ENCODE results near the gene SLC38A9.

SLC38A9 gene

DNA sequence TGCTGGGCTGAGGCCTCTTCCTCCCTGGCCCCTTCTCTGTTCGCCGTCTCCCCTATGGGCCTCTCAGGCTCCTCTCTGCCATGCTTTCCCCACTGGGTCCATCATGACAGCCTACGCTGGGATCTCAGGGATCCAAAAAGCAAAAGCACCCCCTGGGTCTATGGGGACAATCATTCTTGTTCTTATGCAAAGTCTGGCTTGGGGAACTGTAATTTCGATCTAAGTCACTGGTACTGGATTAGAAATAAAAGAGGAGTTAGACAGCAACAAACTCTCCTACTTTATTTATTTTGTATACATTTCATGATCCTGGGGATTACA is 86.6 kb downstream of the SLC38A9 start:
- Histone ChIP-seq H3K4ac (ENCODE audit: low read depth, low read length) (no peak overlapping the region), H3K4me1 (ENCODE audit: control insufficient read depth, low read depth, low read length) (peaks cover 6% of the 10 kb centered on the region), H3K27ac (ENCODE audit: low read depth, low read length) (peak overlapping the region; percentile 11), H3K9ac (ENCODE audit: low read length) (peak overlapping the region; percentile 10), H2BK120ac (ENCODE audit: low read depth, low read length) (no peak overlapping the region), H2BK5ac (ENCODE audit: low read length) (peak overlapping the region; percentile 80), H3K36me3 (ENCODE audit: control insufficient read depth, insufficient read depth, low read length) (no peaks in the 10 kb centered on the region), H3K79me2 (ENCODE audit: control insufficient read depth, insufficient read depth, low read length) (no peaks in the 10 kb centered on the region), H3K23ac (ENCODE audit: low read length) (no peak overlapping the region), H2BK15ac (replicated peaks; ENCODE audit: low read depth) (no peak overlapping the region), H3K18ac (ENCODE audit: low read length) (no peak overlapping the region), H2AK5ac (ENCODE audit: low read length) (peak overlapping the region; percentile 37), H3K56ac (ENCODE audit: low read length) (peak overlapping the region; percentile 45), H3K4me2 (ENCODE audit: low read length) (no peak overlapping the region), H3K27me3 (ENCODE audit: insufficient read depth, low read length, poor library complexity) (no peaks in the 10 kb centered on the region), H4K5ac (ENCODE audit: low read length) (no peak overlapping the region), H4K8ac (ENCODE audit: low read depth, low read length) (no peak overlapping the region), H3K79me1 (ENCODE audit: low read length) (no peaks in the 10 kb centered on the region), H3K4me3 (ENCODE audit: low read length) (no peak overlapping the region)
- no peak for DNase-seq
- no CpG with 5 or more reads among the region's 4 CpGs for WGBS (ENCODE audit: extremely low coverage, insufficient coverage, low lambda C conversion rate)

DNA sequence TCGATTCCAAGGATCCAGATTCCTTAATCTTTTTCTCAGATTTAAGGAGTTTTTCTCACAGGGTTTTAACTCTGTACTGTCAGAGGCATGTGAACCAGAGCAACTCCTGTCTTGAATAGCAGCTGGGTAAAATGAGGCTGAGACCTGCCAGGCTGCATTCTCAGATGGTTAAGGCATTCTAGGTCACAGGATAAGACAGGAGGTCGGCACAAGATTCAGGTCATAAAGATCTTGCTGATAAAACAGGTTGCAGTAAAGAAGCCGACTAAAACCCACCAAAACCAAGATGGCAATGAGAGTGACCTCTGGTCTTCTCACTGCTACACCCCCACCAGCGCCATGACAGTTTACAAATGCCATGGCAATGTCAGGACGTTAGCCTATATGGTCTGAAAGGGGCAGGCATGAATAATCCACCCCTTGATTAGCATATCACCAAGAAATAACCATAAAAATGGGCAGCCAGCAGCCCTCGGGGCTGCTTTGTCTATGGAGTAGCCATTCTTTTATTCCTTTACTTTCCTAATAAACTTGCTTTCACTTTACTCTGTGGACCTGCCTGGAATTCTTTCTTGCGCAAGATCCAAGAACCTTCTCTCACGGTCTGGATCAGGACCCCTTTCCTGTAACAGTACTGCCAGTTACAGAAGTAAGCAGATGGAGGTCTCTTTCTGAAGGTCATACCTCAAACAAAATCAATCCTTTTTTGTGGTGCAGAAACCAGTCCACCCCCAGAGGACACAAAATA is 87.1 kb downstream of the SLC38A9 start:
- DNase-seq = peak; percentile 51
- Histone ChIP-seq H3K4me3 (ENCODE audit: low read length) (no peak overlapping the region), H3K36me3 (ENCODE audit: control insufficient read depth, insufficient read depth, low read length) (no peaks in the 10 kb centered on the region), H3K79me2 (ENCODE audit: control insufficient read depth, insufficient read depth, low read length) (no peaks in the 10 kb centered on the region), H3K9ac (ENCODE audit: low read length) (peak overlapping the region; percentile 10), H3K27me3 (ENCODE audit: insufficient read depth, low read length, poor library complexity) (no peaks in the 10 kb centered on the region), H2BK5ac (ENCODE audit: low read length) (peak overlapping the region; percentile 80), H3K27ac (ENCODE audit: low read depth, low read length) (peak overlapping the region; percentile 11), H3K4me1 (ENCODE audit: control insufficient read depth, low read depth, low read length) (peaks cover 6% of the 10 kb centered on the region), H3K79me1 (ENCODE audit: low read length) (no peaks in the 10 kb centered on the region), H4K5ac (ENCODE audit: low read length) (no peak overlapping the region), H3K4ac (ENCODE audit: low read depth, low read length) (no peak overlapping the region), H2BK120ac (ENCODE audit: low read depth, low read length) (no peak overlapping the region), H4K8ac (ENCODE audit: low read depth, low read length) (no peak overlapping the region), H3K18ac (ENCODE audit: low read length) (peak overlapping the region; percentile 64), H3K56ac (ENCODE audit: low read length) (peak overlapping the region; percentile 45), H3K4me2 (ENCODE audit: low read length) (no peak overlapping the region), H2BK15ac (replicated peaks; ENCODE audit: low read depth) (no peak overlapping the region), H3K23ac (ENCODE audit: low read length) (no peak overlapping the region), H2AK5ac (ENCODE audit: low read length) (peak overlapping the region; percentile 37)
- WGBS (ENCODE audit: extremely low coverage, insufficient coverage, low lambda C conversion rate) = no CpG with 5 or more reads among the region's 8 CpGs

DNA sequence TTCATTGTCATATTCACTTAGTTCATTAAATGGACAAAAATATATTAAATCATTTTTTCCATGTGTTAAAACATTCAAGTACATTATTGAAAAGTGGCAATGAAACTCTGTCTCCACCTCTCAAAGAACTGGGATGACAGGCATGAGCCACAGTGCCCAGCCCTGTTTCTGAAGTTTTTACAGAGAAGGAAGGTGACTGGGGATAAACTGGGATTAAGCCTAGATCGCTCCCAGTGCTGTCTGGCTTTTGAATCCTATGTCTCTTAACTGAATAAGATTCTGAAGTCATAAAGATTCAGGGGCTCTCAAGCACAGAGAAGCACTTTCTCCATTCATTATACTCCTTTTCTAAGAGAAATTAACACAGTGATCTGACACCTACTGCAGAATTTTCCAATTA is 88.3 kb downstream of the SLC38A9 start:
- Histone ChIP-seq H2BK5ac (ENCODE audit: low read length) (no peak overlapping the region), H3K27me3 (ENCODE audit: insufficient read depth, low read length, poor library complexity) (no peaks in the 10 kb centered on the region), H3K9ac (ENCODE audit: low read length) (no peak overlapping the region), H2BK120ac (ENCODE audit: low read depth, low read length) (no peak overlapping the region), H3K56ac (ENCODE audit: low read length) (no peak overlapping the region), H3K18ac (ENCODE audit: low read length) (no peak overlapping the region), H2BK15ac (replicated peaks; ENCODE audit: low read depth) (no peak overlapping the region), H3K4ac (ENCODE audit: low read depth, low read length) (no peak overlapping the region), H3K36me3 (ENCODE audit: control insufficient read depth, insufficient read depth, low read length) (no peaks in the 10 kb centered on the region), H3K4me1 (ENCODE audit: control insufficient read depth, low read depth, low read length) (peaks cover 6% of the 10 kb centered on the region), H3K4me2 (ENCODE audit: low read length) (no peak overlapping the region), H3K27ac (ENCODE audit: low read depth, low read length) (no peak overlapping the region), H2AK5ac (ENCODE audit: low read length) (no peak overlapping the region), H3K4me3 (ENCODE audit: low read length) (no peak overlapping the region), H3K23ac (ENCODE audit: low read length) (no peak overlapping the region), H3K79me2 (ENCODE audit: control insufficient read depth, insufficient read depth, low read length) (no peaks in the 10 kb centered on the region), H3K79me1 (ENCODE audit: low read length) (no peaks in the 10 kb centered on the region), H4K5ac (ENCODE audit: low read length) (no peak overlapping the region), H4K8ac (ENCODE audit: low read depth, low read length) (no peak overlapping the region)
- WGBS (ENCODE audit: extremely low coverage, insufficient coverage, low lambda C conversion rate) = no CpG with 5 or more reads among the region's 1 CpG
- no peak for DNase-seq

DNA sequence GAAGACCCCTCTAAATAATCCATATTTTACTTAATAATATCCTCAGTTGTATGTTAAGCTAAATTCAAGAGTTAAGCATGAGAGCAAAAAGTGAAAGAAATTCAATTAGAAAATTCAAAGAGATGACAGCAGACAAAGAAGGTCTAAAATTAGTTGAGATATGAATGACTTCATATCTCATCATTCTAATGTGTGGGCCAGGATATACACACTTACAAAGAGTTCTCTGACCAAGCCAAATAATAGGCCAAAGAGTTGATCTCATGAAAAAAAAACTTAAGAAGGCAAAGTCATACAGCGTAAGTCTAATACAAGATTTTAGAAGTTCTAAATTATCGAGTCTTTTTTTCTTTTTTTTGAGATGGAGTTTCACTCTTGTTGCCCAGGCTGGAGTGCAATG is 89.7 kb downstream of the SLC38A9 start:
- WGBS (ENCODE audit: extremely low coverage, insufficient coverage, low lambda C conversion rate) = no CpG with 5 or more reads among the region's 2 CpGs
- peaks cover 6% of the 10 kb centered on the region for H3K4me1 ChIP-seq (ENCODE audit: control insufficient read depth, low read depth, low read length)
- no peak overlapping the region for H3K4me2 ChIP-seq (ENCODE audit: low read length)
- no peak overlapping the region for H2AK5ac ChIP-seq (ENCODE audit: low read length)
- H3K23ac ChIP-seq (ENCODE audit: low read length) = no peak overlapping the region
- H3K9ac ChIP-seq (ENCODE audit: low read length) = no peak overlapping the region
- H3K27me3 ChIP-seq (ENCODE audit: insufficient read depth, low read length, poor library complexity) = no peaks in the 10 kb centered on the region
- no peak overlapping the region for H2BK15ac ChIP-seq (replicated peaks; ENCODE audit: low read depth)
- H3K27ac ChIP-seq (ENCODE audit: low read depth, low read length) = no peak overlapping the region
- no peak for DNase-seq
- no peak overlapping the region for H2BK5ac ChIP-seq (ENCODE audit: low read length)
- no peak overlapping the region for H3K56ac ChIP-seq (ENCODE audit: low read length)
- no peak overlapping the region for H4K5ac ChIP-seq (ENCODE audit: low read length)
- H4K8ac ChIP-seq (ENCODE audit: low read depth, low read length) = no peak overlapping the region
- no peak overlapping the region for H3K4ac ChIP-seq (ENCODE audit: low read depth, low read length)
- H3K79me1 ChIP-seq (ENCODE audit: low read length) = no peaks in the 10 kb centered on the region
- no peak overlapping the region for H2BK120ac ChIP-seq (ENCODE audit: low read depth, low read length)
- H3K18ac ChIP-seq (ENCODE audit: low read length) = no peak overlapping the region
- no peak overlapping the region for H3K4me3 ChIP-seq (ENCODE audit: low read length)
- no peaks in the 10 kb centered on the region for H3K79me2 ChIP-seq (ENCODE audit: control insufficient read depth, insufficient read depth, low read length)
- H3K36me3 ChIP-seq (ENCODE audit: control insufficient read depth, insufficient read depth, low read length) = no peaks in the 10 kb centered on the region

DNA sequence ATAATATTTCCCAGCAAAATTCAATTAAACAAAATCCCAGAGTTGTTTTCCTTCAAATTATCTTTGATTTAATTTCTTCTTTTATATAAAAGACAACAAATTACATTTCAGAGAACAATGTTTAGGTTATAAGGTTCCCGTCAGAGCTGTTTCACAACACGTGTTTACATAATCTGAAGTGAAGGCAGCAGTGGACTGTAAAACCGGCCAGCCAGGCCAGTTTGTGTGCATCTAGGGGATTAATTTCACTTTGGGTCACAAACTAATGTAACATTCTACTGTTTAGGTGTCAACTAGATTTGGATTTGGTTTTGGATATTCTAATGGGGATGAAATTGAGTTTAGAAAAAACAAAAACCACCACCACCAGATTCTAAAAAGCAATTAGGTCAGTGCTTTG is 90.9 kb downstream of the SLC38A9 start:
- H2AK5ac ChIP-seq (ENCODE audit: low read length) = no peak overlapping the region
- no peak overlapping the region for H3K27ac ChIP-seq (ENCODE audit: low read depth, low read length)
- H3K56ac ChIP-seq (ENCODE audit: low read length) = no peak overlapping the region
- no peak overlapping the region for H3K9ac ChIP-seq (ENCODE audit: low read length)
- no peaks in the 10 kb centered on the region for H3K79me1 ChIP-seq (ENCODE audit: low read length)
- H3K23ac ChIP-seq (ENCODE audit: low read length) = no peak overlapping the region
- H3K4me2 ChIP-seq (ENCODE audit: low read length) = no peak overlapping the region
- no peak overlapping the region for H3K18ac ChIP-seq (ENCODE audit: low read length)
- H4K8ac ChIP-seq (ENCODE audit: low read depth, low read length) = no peak overlapping the region
- no peak overlapping the region for H2BK120ac ChIP-seq (ENCODE audit: low read depth, low read length)
- H3K27me3 ChIP-seq (ENCODE audit: insufficient read depth, low read length, poor library complexity) = no peaks in the 10 kb centered on the region
- DNase-seq = no peak
- H3K4me3 ChIP-seq (ENCODE audit: low read length) = no peak overlapping the region
- no peak overlapping the region for H2BK15ac ChIP-seq (replicated peaks; ENCODE audit: low read depth)
- WGBS (ENCODE audit: extremely low coverage, insufficient coverage, low lambda C conversion rate) = no CpG with 5 or more reads among the region's 3 CpGs
- H2BK5ac ChIP-seq (ENCODE audit: low read length) = no peak overlapping the region
- H3K4me1 ChIP-seq (ENCODE audit: control insufficient read depth, low read depth, low read length) = peaks cover 6% of the 10 kb centered on the region
- no peak overlapping the region for H3K4ac ChIP-seq (ENCODE audit: low read depth, low read length)
- H3K79me2 ChIP-seq (ENCODE audit: control insufficient read depth, insufficient read depth, low read length) = no peaks in the 10 kb centered on the region
- no peaks in the 10 kb centered on the region for H3K36me3 ChIP-seq (ENCODE audit: control insufficient read depth, insufficient read depth, low read length)
- no peak overlapping the region for H4K5ac ChIP-seq (ENCODE audit: low read length)

DNA sequence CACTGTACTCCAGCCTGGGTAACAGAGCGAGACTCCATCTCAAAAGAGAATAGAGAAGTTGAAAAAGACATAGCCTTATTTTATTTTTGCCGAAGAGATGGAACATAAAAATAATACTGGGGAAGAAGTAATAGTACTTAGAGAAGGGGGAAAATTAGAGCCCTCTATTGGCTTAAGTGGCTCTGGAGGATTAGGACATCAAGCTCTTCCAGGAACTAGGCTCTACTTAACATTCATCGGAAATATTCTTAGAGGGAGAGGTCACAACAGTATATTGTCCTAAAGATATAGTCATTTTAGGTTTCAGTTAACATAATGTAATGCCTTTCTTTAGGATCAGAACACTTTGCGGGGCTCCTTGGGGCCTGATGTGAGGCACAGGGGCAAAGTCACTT is 91.4 kb downstream of the SLC38A9 start:
- Histone ChIP-seq H3K36me3 (ENCODE audit: control insufficient read depth, insufficient read depth, low read length) (no peaks in the 10 kb centered on the region), H3K23ac (ENCODE audit: low read length) (no peak overlapping the region), H3K79me1 (ENCODE audit: low read length) (no peaks in the 10 kb centered on the region), H3K4ac (ENCODE audit: low read depth, low read length) (no peak overlapping the region), H2BK120ac (ENCODE audit: low read depth, low read length) (no peak overlapping the region), H2BK15ac (replicated peaks; ENCODE audit: low read depth) (no peak overlapping the region), H3K79me2 (ENCODE audit: control insufficient read depth, insufficient read depth, low read length) (no peaks in the 10 kb centered on the region), H3K27me3 (ENCODE audit: insufficient read depth, low read length, poor library complexity) (no peaks in the 10 kb centered on the region), H4K5ac (ENCODE audit: low read length) (no peak overlapping the region), H3K9ac (ENCODE audit: low read length) (no peak overlapping the region), H3K56ac (ENCODE audit: low read length) (no peak overlapping the region), H4K8ac (ENCODE audit: low read depth, low read length) (no peak overlapping the region), H2AK5ac (ENCODE audit: low read length) (no peak overlapping the region), H3K4me3 (ENCODE audit: low read length) (no peak overlapping the region), H3K4me2 (ENCODE audit: low read length) (no peak overlapping the region), H2BK5ac (ENCODE audit: low read length) (no peak overlapping the region), H3K4me1 (ENCODE audit: control insufficient read depth, low read depth, low read length) (peaks cover 6% of the 10 kb centered on the region), H3K18ac (ENCODE audit: low read length) (no peak overlapping the region), H3K27ac (ENCODE audit: low read depth, low read length) (no peak overlapping the region)
- no CpG with 5 or more reads among the region's 4 CpGs for WGBS (ENCODE audit: extremely low coverage, insufficient coverage, low lambda C conversion rate)
- no peak for DNase-seq
